IMR-90 (cell line): ENCODE results near the gene RNH1. TPM values are rescaled to one million over a fixed set of nuclear protein-coding genes. Genes with fewer than 3 reads are reported as not detected.

Source experiments
- ATAC-seq: fragments of 200-7000 bp; cut with Tn5 transposase; 2 replicates; pipeline ENCODE4 v1.9.1; 2020; ENCODE audit warnings: low read depth, mild to moderate bottlenecking, moderate library complexity
- BruUV-seq: library from RNA; stranded (reverse); fragments of 400-500 nt; replicated peaks from 2 replicates; lab custom pipeline; 2021; lab: Mats Ljungman, UMichigan
- CTCF ChIA-PET: fragments of 300-600 bp; formaldehyde crosslinking; extraction: SDS; loops from one replicate; lab custom pipeline; 2021; ENCODE audit warnings: antibody characterized with exemption; lab: Yijun Ruan, JAX
- POLR2A ChIA-PET: fragments of 300-600 bp; sonication (Branson Sonifier 250); formaldehyde crosslinking; loops from one replicate; lab custom pipeline; 2022; ENCODE audit warnings: antibody characterized with exemption; ENCODE audit not compliant: unreplicated experiment; lab: Charles Lee
- DNase-seq: peaks from one replicate; pipeline ENCODE4 v3.0.0; 2013
- H2AFZ ChIP-seq: replicated peaks from 2 replicates; pipeline ENCODE3; 2013; ENCODE audit warnings: low read length, mild to moderate bottlenecking; ENCODE audit not compliant: poor library complexity
- H2AK5ac ChIP-seq: 2 replicates; pipeline ENCODE4 v1.6.1; 2013; ENCODE audit warnings: low read depth, low read length, inconsistent platforms
- H2AK9ac ChIP-seq: replicated peaks from 2 replicates; pipeline ENCODE3; 2013; ENCODE audit warnings: mild to moderate bottlenecking, low read depth, low read length, moderate library complexity; ENCODE audit not compliant: poor library complexity
- H2BK120ac ChIP-seq: 2 replicates; pipeline ENCODE4 v1.6.1; 2013; ENCODE audit warnings: low read depth, low read length, inconsistent platforms
- H2BK15ac ChIP-seq: 3 replicates; pipeline ENCODE4 v1.6.1; 2013; ENCODE audit warnings: low read depth, low read length, inconsistent platforms
- H2BK20ac ChIP-seq: 2 replicates; pipeline ENCODE4 v1.6.1; 2013; ENCODE audit warnings: low read depth, mild to moderate bottlenecking, inconsistent platforms, low read length, moderate library complexity
- H2BK5ac ChIP-seq: 2 replicates; pipeline ENCODE4 v1.6.1; 2013; ENCODE audit warnings: mild to moderate bottlenecking, low read depth, low read length, inconsistent platforms; ENCODE audit not compliant: poor library complexity, severe bottlenecking
- H3K14ac ChIP-seq: replicated peaks from 2 replicates; pipeline ENCODE4 v1.6.1; 2013; ENCODE audit warnings: low read depth, low read length, inconsistent platforms
- H3K18ac ChIP-seq: 2 replicates; pipeline ENCODE4 v1.6.1; 2013; ENCODE audit warnings: low read depth, low read length, control low read depth
- H3K23ac ChIP-seq: 2 replicates; pipeline ENCODE4 v1.6.1; 2013; ENCODE audit warnings: low read depth, low read length, inconsistent platforms
- H3K27ac ChIP-seq: 2 replicates; pipeline ENCODE4 v1.5.1; 2013; ENCODE audit warnings: mild to moderate bottlenecking, control low read depth, low read length; ENCODE audit not compliant: insufficient read depth
- H3K27me3 ChIP-seq: 2 replicates; pipeline ENCODE4 v1.6.1; 2013; ENCODE audit warnings: low read length; ENCODE audit not compliant: control insufficient read depth, insufficient read depth
- H3K36me3 ChIP-seq: 2 replicates; pipeline ENCODE4 v1.6.1; 2013; ENCODE audit warnings: low read length, mixed read lengths; ENCODE audit not compliant: control insufficient read depth, insufficient read depth
- H3K4ac ChIP-seq: 2 replicates; pipeline ENCODE4 v1.6.1; 2013; ENCODE audit warnings: low read depth, low read length, inconsistent platforms
- H3K4me1 ChIP-seq: 2 replicates; pipeline ENCODE4 v1.6.1; 2013; ENCODE audit warnings: low read length, mixed read lengths; ENCODE audit not compliant: control insufficient read depth, insufficient read depth
- H3K4me2 ChIP-seq: 2 replicates; pipeline ENCODE4 v1.6.1; 2013; ENCODE audit warnings: low read depth, mild to moderate bottlenecking, control low read depth, low read length, moderate library complexity
- H3K4me3 ChIP-seq: 2 replicates; pipeline ENCODE4 v1.5.1; 2013; ENCODE audit warnings: low read depth, mild to moderate bottlenecking, control low read depth, low read length, moderate library complexity; ENCODE audit not compliant: insufficient read depth
- H3K56ac ChIP-seq: 2 replicates; pipeline ENCODE4 v1.6.1; 2013; ENCODE audit warnings: low read length, inconsistent platforms; ENCODE audit not compliant: insufficient read depth; ENCODE audit errors: extremely low read depth
- H3K79me1 ChIP-seq, 2 experiments: 2 replicates each; pipeline ENCODE4 v1.6.1; 2013; ENCODE audit warnings: low read length in 2 of 2, inconsistent platforms in 1 of 2, low read depth in 1 of 2
- H3K9ac ChIP-seq: 2 replicates; pipeline ENCODE4 v1.6.1; 2013; ENCODE audit warnings: low read depth, low read length, control low read depth
- H3K9me1 ChIP-seq: 2 replicates; pipeline ENCODE4 v1.6.1; 2013; ENCODE audit warnings: low read length, inconsistent platforms; ENCODE audit not compliant: insufficient read depth
- H3K9me3 ChIP-seq: 2 replicates; pipeline ENCODE4 v1.6.1; 2013; ENCODE audit warnings: low read length; ENCODE audit not compliant: control insufficient read depth, insufficient read depth
- H4K20me1 ChIP-seq: 2 replicates; pipeline ENCODE4 v1.6.1; 2013; ENCODE audit warnings: low read length, inconsistent platforms; ENCODE audit not compliant: insufficient read depth
- H4K5ac ChIP-seq: 2 replicates; pipeline ENCODE4 v1.6.1; 2013; ENCODE audit warnings: mild to moderate bottlenecking, low read depth, low read length, control low read depth
- H4K8ac ChIP-seq, 2 experiments: 2 replicates each; pipeline ENCODE4 v1.6.1; 2013; ENCODE audit warnings: low read depth in 2 of 2, low read length in 2 of 2, control low read depth in 1 of 2, inconsistent platforms in 1 of 2
- H4K91ac ChIP-seq: 2 replicates; pipeline ENCODE4 v1.6.1; 2013; ENCODE audit warnings: low read depth, low read length, inconsistent platforms; ENCODE audit not compliant: insufficient read depth
- CEBPB ChIP-seq: IDR thresholded peaks from 2 replicates; pipeline ENCODE4 v1.6.1; 2012; ENCODE audit warnings: low read depth, low read length, improper control_type of control experiment
- WGBS, 2 experiments: methylation state at CpG; one replicate each; pipeline versions ENCODE4 v1.1.5 to v1.1.7; 2013; ENCODE audit warnings: missing lambda C conversion rate in 2 of 2; ENCODE audit not compliant: insufficient read length in 1 of 2; ENCODE audit errors: extremely low coverage in 2 of 2; 5-methylcytosine and 5-hydroxymethylcytosine counted together
- dilution Hi-C: fragments of 300-500 bp; cut with HindIII; formaldehyde crosslinking; loops from one replicate; pipeline ENCODE4 v1.14.3; 2018; ENCODE audit warnings: low sequenced_read_pairs; ENCODE audit not compliant: unreplicated experiment
- in situ Hi-C: fragments of 300-500 bp; cut with MboI; formaldehyde crosslinking; loops from 3 replicates; pipeline ENCODE4 v1.14.3; 2019; ENCODE audit warnings: low sequenced_read_pairs, inconsistent platforms, mixed read lengths
- intact Hi-C: fragments of 100-400 bp; cut with micrococcal nuclease; formaldehyde crosslinking; loops from 2 replicates; pipeline ENCODE4 v1.10.0; 2022
- polyA plus RNA-seq, 3 experiments: library from polyadenylated mRNA; depleted of rRNA; stranded (reverse); fragments of >200 nt; gene quantifications; 2 replicates each; pipeline ENCODE4 v1.2.3, GENCODE V29; 2012; ENCODE audit warnings: low replicate concordance in 1 of 3
- total RNA-seq: library from RNA; depleted of rRNA; stranded (reverse); fragments of >200 nt; gene quantifications from 2 replicates; pipeline ENCODE4 v1.2.3, GENCODE V29; 2012

The RNH1 gene
- total and polyA plus RNA-seq, 2 of the 4 experiments (the other 2 are of a cell fraction) = 138 to 247 TPM

- CTCF ChIA-PET = no interaction called here
- no peak overlapping the region for H3K14ac ChIP-seq
- dilution Hi-C loops = no loop called here
Observed at GRCh38 chr11:497565-498296, 9.3 kb downstream of the RNH1 start.

More at GRCh38 chr11:497565-498296, 9.3 kb downstream of the RNH1 start:
- intact Hi-C loops (no loop called here), in situ Hi-C loops (no loop called here)
- Histone ChIP-seq H2AK9ac (peak overlapping the region; percentile 42), H3K27me3 (no peaks in the 10 kb centered on the region), H3K56ac (no peak overlapping the region), H3K9ac (no peak overlapping the region), H2BK15ac (no peak overlapping the region), H2BK5ac (no peak overlapping the region), H4K20me1 (peaks cover 23% of the 10 kb centered on the region), H4K5ac (no peak overlapping the region), H3K9me3 (peaks cover 2% of the 10 kb centered on the region; the same call in 1 of the 2 replicates), H3K4me3 (no peak overlapping the region), H3K9me1 (peaks cover 10% of the 10 kb centered on the region), H3K18ac (no peak overlapping the region), H3K27ac (no peak overlapping the region), H3K4me1 (no peaks in the 10 kb centered on the region), H3K79me1 (peaks cover 18 to 57% of the 10 kb centered on the region in 2 experiments), H2BK120ac (no peak overlapping the region), H3K23ac (no peak overlapping the region), H2AK5ac (no peak overlapping the region), H2AFZ (peak overlapping the region; percentile 41), H3K4ac (no peak overlapping the region), H2BK20ac (no peak overlapping the region), H3K4me2 (no peak overlapping the region), H4K91ac (no peak overlapping the region), H4K8ac (no peak overlapping the region), H3K36me3 (peaks cover 75% of the 10 kb centered on the region)
- DNase-seq = no peak
- no peak for TF ChIP-seq CEBPB
- 98% methylated on average over 27 of the region's 31 CpGs; no CpG with 5 or more reads in 1 of the 2 experiments for WGBS, 2 experiments
- no TSS peak for BruUV-seq
- no peak for ATAC-seq
- POLR2A ChIA-PET = no interaction called here
